ENCODE measurements around the gene HOXB5. TPM values are rescaled to one million over a fixed set of nuclear protein-coding genes. Genes with fewer than 3 reads are reported as not detected.

HOXB5 gene
- total RNA-seq, 1 experiment from 2014 or later = 5.9 TPM

DNA sequence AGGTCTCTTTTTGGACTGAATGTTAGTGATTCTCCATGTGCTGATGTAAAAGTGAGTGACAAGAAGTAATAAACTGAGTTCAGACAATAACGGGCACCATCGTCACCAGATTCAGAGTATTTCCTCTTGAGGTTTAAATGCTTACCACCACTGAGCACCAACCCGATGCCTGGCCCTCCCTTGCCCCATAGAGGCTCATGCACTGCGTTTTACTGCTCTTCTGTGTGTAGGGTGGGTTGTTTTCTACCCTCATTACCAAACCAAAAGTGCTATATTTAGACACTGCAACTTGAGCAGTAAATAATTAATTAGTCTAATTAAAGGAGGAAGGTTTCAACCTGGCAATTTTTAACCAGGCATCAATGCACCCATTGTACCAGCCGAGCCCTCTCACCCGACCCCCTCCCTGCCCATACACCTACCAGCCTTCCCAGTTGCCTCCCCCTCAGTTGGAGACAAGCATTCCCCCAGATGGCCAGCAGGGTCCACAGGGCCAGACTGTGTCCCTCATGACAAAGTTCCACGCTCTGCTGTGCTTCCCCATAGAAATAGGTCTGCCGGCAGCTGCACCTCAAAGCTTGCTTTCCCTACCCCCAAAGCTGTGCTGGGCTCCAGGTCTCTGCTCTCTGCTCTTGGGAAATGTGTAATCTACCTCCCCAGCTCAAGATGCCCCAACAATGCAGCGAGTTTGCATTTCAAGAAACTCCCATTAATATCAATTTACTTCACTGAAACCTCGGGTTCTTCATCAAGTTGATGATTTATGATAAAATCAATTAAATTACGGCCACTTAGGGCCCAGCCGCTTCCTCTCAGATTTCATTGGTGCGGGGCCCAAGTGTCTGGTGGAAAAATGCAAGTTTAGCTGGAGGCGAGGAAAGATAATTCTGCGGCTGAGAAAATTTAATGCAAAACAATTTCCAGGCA lies 31.4 kb downstream of the HOXB5 start:
- Histone ChIP-seq H3K9me3 (ENCODE audit: low read depth, low read length, poor library complexity, severe bottlenecking) (no peaks in the 10 kb centered on the region), H3K36me3 (ENCODE audit: insufficient read depth, low read length, poor library complexity, severe bottlenecking) (no peaks in the 10 kb centered on the region), H3K27ac (ENCODE audit: low read depth, low read length, poor library complexity, severe bottlenecking) (peak overlapping the region; percentile 7), H3K4me1 (ENCODE audit: insufficient read depth, low read length, poor library complexity, severe bottlenecking) (peaks cover 69% of the 10 kb centered on the region), H3K27me3 (replicated peaks; ENCODE audit: insufficient read depth, low read depth, low read length, poor library complexity) (no peaks in the 10 kb centered on the region), H3K4me3 (ENCODE audit: low read depth, low read length, poor library complexity, severe bottlenecking) (no peak overlapping the region)
- intact Hi-C loops (cut with micrococcal nuclease; ENCODE audit: unreplicated experiment) = no loop called here
- TF ChIP-seq EZH2 (IDR thresholded peaks at IDR 0.05; ENCODE audit: borderline replicate concordance, low read depth, low read length, poor library complexity, severe bottlenecking) (no peak), CTCF (conservative IDR thresholded peaks at IDR 0.05; ENCODE audit: low read depth, low read length) (peak; percentile 39)
- POLR2A ChIA-PET (ENCODE audit: low non-redundant PET) = interaction anchor here (0.6 kb wide), 1 partner anchor 30 kb away, joined by 3 read pairs; no protein-coding TSS in a partner anchor
- DNase-seq (ENCODE audit: low spot score) = peak; percentile 60
- CTCF ChIA-PET = no interaction called here
- BruUV-seq (replicated peaks) = no TSS peak

GRCh38 chr17:48559840-48560817 lies 33.5 kb downstream of the HOXB5 start:
- no TSS peak for BruUV-seq (replicated peaks)
- intact Hi-C loops (cut with micrococcal nuclease; ENCODE audit: unreplicated experiment) = no loop called here
- H3K4me3 ChIP-seq (ENCODE audit: low read depth, low read length, poor library complexity, severe bottlenecking) = no peak overlapping the region
- no peaks in the 10 kb centered on the region for H3K9me3 ChIP-seq (ENCODE audit: low read depth, low read length, poor library complexity, severe bottlenecking)
- ChIA-PET CTCF (no interaction called here), POLR2A (ENCODE audit: low non-redundant PET) (interaction anchor here (0.6 kb wide), 1 partner anchor 14 kb away, joined by 3 read pairs; no protein-coding TSS in a partner anchor)
- H3K4me1 ChIP-seq (ENCODE audit: insufficient read depth, low read length, poor library complexity, severe bottlenecking) = peaks cover 65% of the 10 kb centered on the region
- H3K36me3 ChIP-seq (ENCODE audit: insufficient read depth, low read length, poor library complexity, severe bottlenecking) = no peaks in the 10 kb centered on the region
- TF ChIP-seq CTCF (conservative IDR thresholded peaks at IDR 0.05; ENCODE audit: low read depth, low read length) (no peak), EZH2 (IDR thresholded peaks at IDR 0.05; ENCODE audit: borderline replicate concordance, low read depth, low read length, poor library complexity, severe bottlenecking) (no peak)
- no peak for DNase-seq (ENCODE audit: low spot score)
- H3K27ac ChIP-seq (ENCODE audit: low read depth, low read length, poor library complexity, severe bottlenecking) = no peak overlapping the region
- no peaks in the 10 kb centered on the region for H3K27me3 ChIP-seq (replicated peaks; ENCODE audit: insufficient read depth, low read depth, low read length, poor library complexity)

DNA sequence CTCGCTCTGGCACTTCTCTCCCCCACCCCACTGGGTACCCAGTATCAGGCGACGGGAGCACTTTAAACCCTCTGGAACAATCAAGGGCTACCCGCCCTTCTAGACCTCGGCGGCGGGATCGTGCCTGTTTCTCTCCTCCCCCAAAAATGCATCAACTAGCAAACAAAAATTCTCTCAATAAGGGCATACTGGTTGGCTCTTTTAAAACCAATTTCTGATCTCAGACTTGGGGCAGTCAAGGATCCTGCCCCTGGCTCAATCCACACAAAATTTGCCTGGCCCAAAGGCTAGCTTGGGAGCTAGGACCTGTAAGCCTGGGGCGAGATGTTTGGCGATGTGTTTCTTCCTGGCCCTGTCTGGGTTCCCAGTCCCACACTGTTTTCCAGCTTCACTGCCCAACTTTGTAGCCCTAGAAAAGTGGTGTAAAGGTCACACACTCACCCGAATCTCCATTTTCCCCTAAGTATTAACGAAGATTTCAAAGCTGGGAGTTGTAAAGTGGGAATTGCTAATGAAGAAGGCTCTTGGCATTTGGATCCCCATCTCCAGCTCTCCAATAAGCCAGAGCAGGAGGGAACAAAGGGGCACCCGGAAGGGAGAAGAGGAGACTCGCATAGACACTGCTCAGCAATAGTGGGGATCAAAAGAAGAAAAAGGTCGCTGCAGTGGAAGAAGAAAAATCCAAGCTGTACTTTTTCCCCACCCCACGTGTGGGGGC lies 34.3 kb downstream of the HOXB5 start:
- CTCF ChIA-PET = no interaction called here
- H3K27me3 ChIP-seq (replicated peaks; ENCODE audit: insufficient read depth, low read depth, low read length, poor library complexity) = no peaks in the 10 kb centered on the region

More for the DNA sequence above, 34.3 kb downstream of the HOXB5 start:
- intact Hi-C loops (cut with micrococcal nuclease; ENCODE audit: unreplicated experiment) = no loop called here
- Histone ChIP-seq H3K27ac (ENCODE audit: low read depth, low read length, poor library complexity, severe bottlenecking) (no peak overlapping the region), H3K4me1 (ENCODE audit: insufficient read depth, low read length, poor library complexity, severe bottlenecking) (peaks cover 63% of the 10 kb centered on the region), H3K9me3 (ENCODE audit: low read depth, low read length, poor library complexity, severe bottlenecking) (no peaks in the 10 kb centered on the region), H3K36me3 (ENCODE audit: insufficient read depth, low read length, poor library complexity, severe bottlenecking) (no peaks in the 10 kb centered on the region), H3K4me3 (ENCODE audit: low read depth, low read length, poor library complexity, severe bottlenecking) (no peak overlapping the region)
- POLR2A ChIA-PET (ENCODE audit: low non-redundant PET) = no interaction called here
- no TSS peak for BruUV-seq (replicated peaks)
- no peak for DNase-seq (ENCODE audit: low spot score)
- TF ChIP-seq EZH2 (IDR thresholded peaks at IDR 0.05; ENCODE audit: borderline replicate concordance, low read depth, low read length, poor library complexity, severe bottlenecking) (no peak), CTCF (conservative IDR thresholded peaks at IDR 0.05; ENCODE audit: low read depth, low read length) (no peak)
